ENCODE results near the gene SCO2. TPM values are rescaled to one million over a fixed set of nuclear protein-coding genes. Genes with fewer than 3 reads are reported as not detected.

The SCO2 gene
- total and polyA plus RNA-seq, 9 of the 15 experiments (the other 6 are each of a cell fraction or from before 2014, with no cell fraction given): 0.34 to 4.0 (median 1.1) TPM; not detected in 3

DNA sequence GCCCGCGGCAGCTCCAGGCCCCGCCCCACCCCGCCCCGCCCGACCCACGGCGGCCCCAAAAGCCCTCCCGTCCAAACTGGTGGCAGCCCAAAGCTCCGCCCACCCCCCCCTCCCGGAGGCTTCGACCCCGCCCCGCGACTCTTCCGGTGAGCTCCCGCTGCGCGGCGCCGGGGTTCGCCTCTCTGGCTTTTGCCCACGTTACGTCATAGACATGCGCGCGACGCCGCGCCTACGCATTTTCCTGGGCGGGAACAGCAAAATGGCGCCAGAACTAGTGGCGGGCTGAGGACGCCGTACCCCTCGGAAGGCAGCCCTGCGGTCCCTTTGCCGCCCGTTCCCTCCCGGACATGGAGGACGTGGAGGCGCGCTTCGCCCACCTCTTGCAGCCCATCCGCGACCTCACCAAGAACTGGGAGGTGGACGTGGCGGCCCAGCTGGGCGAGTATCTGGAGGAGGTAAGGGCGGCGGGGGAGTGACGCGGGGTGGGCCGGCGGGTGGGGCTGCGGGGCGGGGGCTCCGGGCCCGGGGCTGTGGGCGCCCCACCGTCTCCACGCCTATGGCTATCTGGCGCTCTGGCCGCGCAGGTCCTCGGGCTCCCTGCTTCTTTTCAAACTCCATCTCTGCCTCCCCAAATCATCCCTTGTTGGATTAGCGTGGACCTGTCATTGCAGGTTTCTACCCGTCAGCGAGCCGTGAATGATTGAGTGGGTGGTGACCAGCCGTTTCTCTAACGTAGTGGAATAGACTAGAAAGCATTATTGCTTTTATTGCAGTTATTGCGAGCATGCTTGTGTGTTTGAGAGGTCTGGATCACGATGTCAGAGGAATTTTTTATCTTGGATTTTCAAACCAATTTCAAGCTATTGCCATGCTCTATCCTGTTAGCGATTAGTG, 17.2 kb downstream of the SCO2 start, which contains the start of gene NCAPH2 (continued):
- TF ChIP-seq, protein P1, sequence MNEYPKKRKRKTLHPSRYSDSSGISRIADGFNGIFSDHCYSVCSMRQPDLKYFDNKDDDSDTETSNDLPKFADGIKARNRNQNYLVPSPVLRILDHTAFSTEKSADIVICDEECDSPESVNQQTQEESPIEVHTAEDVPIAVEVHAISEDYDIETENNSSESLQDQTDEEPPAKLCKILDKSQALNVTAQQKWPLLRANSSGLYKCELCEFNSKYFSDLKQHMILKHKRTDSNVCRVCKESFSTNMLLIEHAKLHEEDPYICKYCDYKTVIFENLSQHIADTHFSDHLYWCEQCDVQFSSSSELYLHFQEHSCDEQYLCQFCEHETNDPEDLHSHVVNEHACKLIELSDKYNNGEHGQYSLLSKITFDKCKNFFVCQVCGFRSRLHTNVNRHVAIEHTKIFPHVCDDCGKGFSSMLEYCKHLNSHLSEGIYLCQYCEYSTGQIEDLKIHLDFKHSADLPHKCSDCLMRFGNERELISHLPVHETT (CRISPR knock-in tag; conservative IDR thresholded peaks at IDR 0.05 in 1 of 2, IDR thresholded peaks at IDR 0.05 in 1 of 2): peak in 1 of 2 experiments; percentile 77; a peak in 1 of 4 replicates
- TF ChIP-seq ZNF197 (CRISPR knock-in tag; IDR thresholded peaks at IDR 0.05; ENCODE audit: low read depth) (no peak), YY1 (IDR thresholded peaks at IDR 0.05; ENCODE audit: borderline replicate concordance in 1 of 3, control insufficient read depth in 1 of 3, extremely low read depth in 1 of 3, insufficient read depth in 3 of 3, insufficient read length in 1 of 3, insufficient replicate concordance in 2 of 3, low read depth in 1 of 3, low read length in 2 of 3) (peak; percentile 79 to 94 (median 93)), POLR2G (IDR thresholded peaks at IDR 0.05; ENCODE audit: low read depth, low read length) (peak; percentile 91), CBX5 (IDR thresholded peaks at IDR 0.05; ENCODE audit: borderline replicate concordance, low read depth) (no peak), MAFK (IDR thresholded peaks at IDR 0.05; ENCODE audit: low read length) (no peak), ZBTB8A (IDR thresholded peaks at IDR 0.05; ENCODE audit: partially characterized antibody) (no peak), ZNF263 (CRISPR knock-in tag; IDR thresholded peaks at IDR 0.05; ENCODE audit: borderline replicate concordance) (no peak; the same call in 1 of the 2 replicates), GTF2E2 (tag; IDR thresholded peaks at IDR 0.05) (no peak), MCM3 (IDR thresholded peaks at IDR 0.05) (no peak)
- TF ChIP-seq, protein P2, sequence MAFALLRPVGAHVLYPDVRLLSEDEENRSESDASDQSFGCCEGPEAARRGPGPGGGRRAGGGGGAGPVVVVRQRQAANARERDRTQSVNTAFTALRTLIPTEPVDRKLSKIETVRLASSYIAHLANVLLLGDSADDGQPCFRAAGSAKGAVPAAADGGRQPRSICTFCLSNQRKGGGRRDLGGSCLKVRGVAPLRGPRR (CRISPR knock-in tag; IDR thresholded peaks at IDR 0.05): no peak
- TF ChIP-seq, protein P3, sequence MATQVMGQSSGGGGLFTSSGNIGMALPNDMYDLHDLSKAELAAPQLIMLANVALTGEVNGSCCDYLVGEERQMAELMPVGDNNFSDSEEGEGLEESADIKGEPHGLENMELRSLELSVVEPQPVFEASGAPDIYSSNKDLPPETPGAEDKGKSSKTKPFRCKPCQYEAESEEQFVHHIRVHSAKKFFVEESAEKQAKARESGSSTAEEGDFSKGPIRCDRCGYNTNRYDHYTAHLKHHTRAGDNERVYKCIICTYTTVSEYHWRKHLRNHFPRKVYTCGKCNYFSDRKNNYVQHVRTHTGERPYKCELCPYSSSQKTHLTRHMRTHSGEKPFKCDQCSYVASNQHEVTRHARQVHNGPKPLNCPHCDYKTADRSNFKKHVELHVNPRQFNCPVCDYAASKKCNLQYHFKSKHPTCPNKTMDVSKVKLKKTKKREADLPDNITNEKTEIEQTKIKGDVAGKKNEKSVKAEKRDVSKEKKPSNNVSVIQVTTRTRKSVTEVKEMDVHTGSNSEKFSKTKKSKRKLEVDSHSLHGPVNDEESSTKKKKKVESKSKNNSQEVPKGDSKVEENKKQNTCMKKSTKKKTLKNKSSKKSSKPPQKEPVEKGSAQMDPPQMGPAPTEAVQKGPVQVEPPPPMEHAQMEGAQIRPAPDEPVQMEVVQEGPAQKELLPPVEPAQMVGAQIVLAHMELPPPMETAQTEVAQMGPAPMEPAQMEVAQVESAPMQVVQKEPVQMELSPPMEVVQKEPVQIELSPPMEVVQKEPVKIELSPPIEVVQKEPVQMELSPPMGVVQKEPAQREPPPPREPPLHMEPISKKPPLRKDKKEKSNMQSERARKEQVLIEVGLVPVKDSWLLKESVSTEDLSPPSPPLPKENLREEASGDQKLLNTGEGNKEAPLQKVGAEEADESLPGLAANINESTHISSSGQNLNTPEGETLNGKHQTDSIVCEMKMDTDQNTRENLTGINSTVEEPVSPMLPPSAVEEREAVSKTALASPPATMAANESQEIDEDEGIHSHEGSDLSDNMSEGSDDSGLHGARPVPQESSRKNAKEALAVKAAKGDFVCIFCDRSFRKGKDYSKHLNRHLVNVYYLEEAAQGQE (IDR thresholded peaks at IDR 0.05; ENCODE audit: borderline replicate concordance): no peak
- TF ChIP-seq, protein P3 (CRISPR knock-in tag; IDR thresholded peaks at IDR 0.05; ENCODE audit: low read depth): no peak
- TF ChIP-seq, protein P4, sequence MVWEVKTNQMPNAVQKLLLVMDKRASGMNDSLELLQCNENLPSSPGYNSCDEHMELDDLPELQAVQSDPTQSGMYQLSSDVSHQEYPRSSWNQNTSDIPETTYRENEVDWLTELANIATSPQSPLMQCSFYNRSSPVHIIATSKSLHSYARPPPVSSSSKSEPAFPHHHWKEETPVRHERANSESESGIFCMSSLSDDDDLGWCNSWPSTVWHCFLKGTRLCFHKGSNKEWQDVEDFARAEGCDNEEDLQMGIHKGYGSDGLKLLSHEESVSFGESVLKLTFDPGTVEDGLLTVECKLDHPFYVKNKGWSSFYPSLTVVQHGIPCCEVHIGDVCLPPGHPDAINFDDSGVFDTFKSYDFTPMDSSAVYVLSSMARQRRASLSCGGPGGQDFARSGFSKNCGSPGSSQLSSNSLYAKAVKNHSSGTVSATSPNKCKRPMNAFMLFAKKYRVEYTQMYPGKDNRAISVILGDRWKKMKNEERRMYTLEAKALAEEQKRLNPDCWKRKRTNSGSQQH (CRISPR knock-in tag; IDR thresholded peaks at IDR 0.05): no peak
